ENCODE results near the gene KCNJ5.

GRCh38 chr11:128940156-128940555 is 49.0 kb downstream of the KCNJ5 start:
- TF ChIP-seq, protein P1, sequence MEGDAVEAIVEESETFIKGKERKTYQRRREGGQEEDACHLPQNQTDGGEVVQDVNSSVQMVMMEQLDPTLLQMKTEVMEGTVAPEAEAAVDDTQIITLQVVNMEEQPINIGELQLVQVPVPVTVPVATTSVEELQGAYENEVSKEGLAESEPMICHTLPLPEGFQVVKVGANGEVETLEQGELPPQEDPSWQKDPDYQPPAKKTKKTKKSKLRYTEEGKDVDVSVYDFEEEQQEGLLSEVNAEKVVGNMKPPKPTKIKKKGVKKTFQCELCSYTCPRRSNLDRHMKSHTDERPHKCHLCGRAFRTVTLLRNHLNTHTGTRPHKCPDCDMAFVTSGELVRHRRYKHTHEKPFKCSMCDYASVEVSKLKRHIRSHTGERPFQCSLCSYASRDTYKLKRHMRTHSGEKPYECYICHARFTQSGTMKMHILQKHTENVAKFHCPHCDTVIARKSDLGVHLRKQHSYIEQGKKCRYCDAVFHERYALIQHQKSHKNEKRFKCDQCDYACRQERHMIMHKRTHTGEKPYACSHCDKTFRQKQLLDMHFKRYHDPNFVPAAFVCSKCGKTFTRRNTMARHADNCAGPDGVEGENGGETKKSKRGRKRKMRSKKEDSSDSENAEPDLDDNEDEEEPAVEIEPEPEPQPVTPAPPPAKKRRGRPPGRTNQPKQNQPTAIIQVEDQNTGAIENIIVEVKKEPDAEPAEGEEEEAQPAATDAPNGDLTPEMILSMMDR (IDR thresholded peaks at IDR 0.05): no peak
- TF ChIP-seq EZH2phosphoT487 (IDR thresholded peaks at IDR 0.05): no peak
- TF ChIP-seq EZH2 (IDR thresholded peaks at IDR 0.05): no peak
